Measurements from ENCODE around the gene SUMF1.

SUMF1 gene

GRCh38 chr3:4472766-4473165 is 5.7 kb upstream of the SUMF1 start:
- H3K4me3 ChIP-seq (ENCODE audit: low read depth, low read length): no peak overlapping the region
- no peak for TF ChIP-seq CTCF (IDR thresholded peaks at IDR 0.05; ENCODE audit: control insufficient read depth, extremely low read depth, insufficient read depth)
- no peak for DNase-seq (ENCODE audit: low read depth)

GRCh38 chr3:4472312-4472711 is 5.2 kb upstream of the SUMF1 start:
- DNase-seq (ENCODE audit: low read depth): no peak
- TF ChIP-seq CTCF (IDR thresholded peaks at IDR 0.05; ENCODE audit: control insufficient read depth, extremely low read depth, insufficient read depth): no peak
- no peak overlapping the region for H3K4me3 ChIP-seq (ENCODE audit: low read depth, low read length)

- no peak for TF ChIP-seq CTCF (IDR thresholded peaks at IDR 0.05; ENCODE audit: control insufficient read depth, extremely low read depth, insufficient read depth)
Measured at GRCh38 chr3:4471907-4472306, 4.8 kb upstream of the SUMF1 start.

DNA sequence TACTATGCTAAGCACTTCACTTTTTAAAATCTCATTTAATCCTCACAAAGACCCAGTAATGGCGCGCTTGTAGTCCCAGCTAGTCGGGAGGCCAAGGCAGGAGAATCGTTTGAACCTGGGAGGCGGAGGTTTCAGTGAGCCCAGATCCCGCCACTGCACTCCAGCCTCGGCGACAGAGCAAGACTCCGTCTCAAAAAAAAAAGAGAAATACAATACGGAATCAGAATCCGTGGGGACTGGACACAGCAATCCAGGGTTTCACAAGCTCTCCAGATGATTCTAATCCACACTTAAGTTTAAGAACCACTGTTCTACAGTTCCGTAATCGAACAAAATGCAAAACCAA is 426 bp upstream of the SUMF1 start:
- no peak for DNase-seq (ENCODE audit: low read depth)
- H3K4me3 ChIP-seq (ENCODE audit: low read depth, low read length): peak overlapping the region; percentile 98
- TF ChIP-seq CTCF (IDR thresholded peaks at IDR 0.05; ENCODE audit: control insufficient read depth, extremely low read depth, insufficient read depth): no peak

More at GRCh38 chr3:4471907-4472306, 4.8 kb upstream of the SUMF1 start:
- no peak for DNase-seq (ENCODE audit: low read depth)
- no peak overlapping the region for H3K4me3 ChIP-seq (ENCODE audit: low read depth, low read length)

DNA sequence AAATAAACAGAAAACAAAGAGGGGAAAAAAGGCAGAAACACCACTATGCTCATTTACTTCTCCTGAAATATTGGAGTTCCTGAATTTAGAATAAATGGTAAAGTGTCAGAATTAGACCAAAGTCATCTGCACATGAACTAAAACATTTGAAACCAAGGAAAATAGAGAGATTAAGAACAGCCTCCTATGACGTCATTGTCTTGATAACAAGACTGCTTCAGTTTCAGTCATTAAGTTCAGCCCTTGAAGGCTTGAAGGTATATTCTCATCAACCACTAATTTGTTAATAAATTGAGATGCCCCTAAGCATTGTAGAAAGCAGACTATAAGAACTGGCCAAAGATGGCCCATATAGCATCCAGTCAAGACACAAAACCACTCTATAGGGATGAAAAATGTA is 2.5 kb downstream of the SUMF1 start:
- TF ChIP-seq CTCF (IDR thresholded peaks at IDR 0.05; ENCODE audit: control insufficient read depth, extremely low read depth, insufficient read depth): no peak
- no peak overlapping the region for H3K4me3 ChIP-seq (ENCODE audit: low read depth, low read length)
- DNase-seq (ENCODE audit: low read depth): no peak

DNA sequence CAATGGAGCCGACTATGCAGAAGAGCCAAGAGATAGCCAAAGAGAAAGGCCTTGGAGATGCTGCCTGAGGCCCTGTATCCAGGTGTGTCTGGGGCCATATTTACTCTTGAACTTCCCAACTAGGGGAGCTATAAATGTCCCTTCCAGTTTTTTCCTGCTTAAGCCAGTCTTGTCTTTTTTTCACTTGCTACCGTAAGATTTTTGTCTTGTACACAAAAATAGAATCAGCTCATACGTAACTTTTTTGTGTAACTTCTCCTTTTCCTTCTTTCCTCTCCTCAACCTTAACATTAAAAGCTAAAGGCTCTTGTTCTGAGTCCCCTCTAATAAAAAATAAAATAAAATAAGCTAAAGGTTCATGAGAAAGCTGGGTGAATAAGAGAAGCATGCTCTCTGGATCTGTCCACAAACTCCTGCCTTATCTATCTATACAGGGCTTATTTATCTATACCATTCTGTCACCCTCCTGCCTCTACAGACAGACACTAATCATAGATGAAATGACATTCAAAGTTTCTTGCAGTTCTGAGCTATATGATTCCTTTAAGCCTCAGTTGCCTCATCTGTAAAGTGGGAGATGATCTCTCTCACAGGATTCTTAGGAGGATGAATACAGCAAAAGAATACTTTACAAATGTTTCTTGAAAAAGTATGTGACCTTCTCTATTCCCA is 4.6 kb downstream of the SUMF1 start:
- H3K4me3 ChIP-seq (ENCODE audit: low read depth, low read length): no peak overlapping the region
- DNase-seq (ENCODE audit: low read depth): no peak
- TF ChIP-seq CTCF (IDR thresholded peaks at IDR 0.05; ENCODE audit: control insufficient read depth, extremely low read depth, insufficient read depth): no peak

DNA sequence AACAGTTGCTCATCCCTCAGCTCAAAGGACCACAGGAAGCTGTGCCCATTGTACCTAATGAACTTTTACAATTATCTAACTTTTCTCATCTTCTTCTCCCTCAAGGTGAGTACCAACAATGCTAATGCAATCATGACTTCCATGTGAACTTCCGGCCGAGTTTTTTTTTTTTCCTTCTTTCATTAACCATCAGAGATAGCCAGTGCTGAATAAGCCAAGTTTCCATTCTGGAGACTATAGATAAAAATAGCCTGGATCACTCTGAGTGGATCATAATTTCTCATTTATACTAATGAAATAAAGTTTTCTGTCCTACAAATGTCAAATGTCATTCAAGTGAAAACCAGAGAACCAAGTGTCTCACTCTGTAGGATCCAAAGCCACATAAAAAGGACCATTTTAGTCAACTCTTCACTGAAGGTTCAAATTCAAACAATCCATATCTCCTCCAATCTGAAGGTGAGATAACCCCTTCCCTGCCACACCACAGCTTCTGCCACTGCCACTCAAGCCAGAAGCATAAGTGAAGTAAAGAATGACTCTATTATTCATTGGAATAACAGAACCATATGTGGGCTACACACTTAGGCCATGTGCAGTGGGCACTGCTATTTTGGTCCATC is 5.5 kb downstream of the SUMF1 start:
- no peak for DNase-seq (ENCODE audit: low read depth)
- no peak overlapping the region for H3K4me3 ChIP-seq (ENCODE audit: low read depth, low read length)
- TF ChIP-seq CTCF (IDR thresholded peaks at IDR 0.05; ENCODE audit: control insufficient read depth, extremely low read depth, insufficient read depth): no peak

All from LNCaP clone FGC (cell line).